ENCODE measurements around the gene FAM222B. TPM values are rescaled to one million over a fixed set of nuclear protein-coding genes. Genes with fewer than 3 reads are reported as not detected.

The FAM222B gene
- total and polyA plus RNA-seq, 9 of the 15 experiments (the other 6 are each of a cell fraction or from before 2014, with no cell fraction given): 4.0 to 34.6 (median 7.5) TPM

DNA sequence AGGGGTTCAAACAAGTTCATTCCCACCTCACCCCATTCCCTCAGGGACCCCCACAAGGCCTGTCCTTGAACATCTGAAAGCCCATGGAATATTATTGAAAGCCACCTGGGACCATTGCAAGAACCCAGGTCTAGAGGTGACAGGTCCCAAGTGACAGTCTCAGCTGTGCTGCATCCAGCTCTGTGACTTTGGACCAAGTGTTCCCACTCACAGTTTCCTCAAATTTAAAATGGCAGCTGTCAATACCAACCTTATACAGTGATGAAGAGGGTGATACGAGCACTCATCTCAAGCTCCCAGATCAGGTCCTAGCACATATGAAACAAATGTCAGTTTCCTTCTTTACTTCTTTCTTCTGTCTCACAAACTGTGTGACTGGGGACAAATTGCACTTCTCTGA, 21.4 kb upstream of the FAM222B start:
- BruUV-seq (replicated peaks): no TSS peak
- DNase-seq (ENCODE audit: extremely low read depth in 1 of 4, low spot score in 3 of 4) (no peak), FAIRE-seq (peak; percentile 51), ATAC-seq (no peak)
- Histone ChIP-seq H3K4me2 (ENCODE audit: insufficient read depth, low read length) (peak overlapping the region; percentile 51), H3K36me3 (ENCODE audit: control insufficient read depth, insufficient read depth, low read length) (peaks cover 21% of the 10 kb centered on the region), H2AFZ (ENCODE audit: low read depth, low read length) (0 out of 2 replicates have a peak overlapping the region, but pooled peaks have one; percentile 2), H3K4me3 (no peak overlapping the region), H3K9me1 (ENCODE audit: control insufficient read depth, insufficient read depth, low read length) (no peaks in the 10 kb centered on the region), H3K9ac (ENCODE audit: insufficient read depth in 1 of 2, low read depth in 2 of 2, low read length in 2 of 2) (peak overlapping the region; percentile 15 to 78; a peak in 3 of 4 replicates), H3K79me2 (ENCODE audit: control insufficient read depth, insufficient read depth, low read length) (peaks cover 56% of the 10 kb centered on the region), H3K4me1 (replicated peaks in 1 of 2; ENCODE audit: control insufficient read depth in 2 of 2, insufficient read depth in 2 of 2, low read length in 2 of 2) (peaks cover 71 to 72% of the 10 kb centered on the region in 2 experiments), H3K27me3 (ENCODE audit: control insufficient read depth in 2 of 2, insufficient read depth in 2 of 2, low read length in 2 of 2) (no peaks in the 10 kb centered on the region), H3K9me3 (replicated peaks; ENCODE audit: control insufficient read depth, insufficient read depth, low read depth, low read length) (no peaks in the 10 kb centered on the region), H4K20me1 (replicated peaks; ENCODE audit: control insufficient read depth, insufficient read depth, low read length) (no peaks in the 10 kb centered on the region), H3K27ac (ENCODE audit: extremely low read depth, low read depth, low read length) (peak overlapping the region; percentile 94)
- in situ Hi-C loops (cut with MboI) (no loop called here), intact Hi-C loops (cut with micrococcal nuclease) (loop anchor here (5.0 kb wide), 2 partner anchors 38 to 137 kb away; partner anchors contain the start of genes DHRS13, NEK8 and TLCD1)
- ChIA-PET POLR2A (interaction anchor here (0.8 to 1.6 kb wide), 7 partner anchors 8 to 100 kb away, joined by 3 to 4 read pairs (median 3); partner anchors contain the start of gene ERAL1), CTCF (ENCODE audit: low intra/inter-chr PET ratio) (interaction anchor here (0.7 kb wide), 1 partner anchor 60 kb away, joined by 4 read pairs; no protein-coding TSS in a partner anchor)
- 92% methylated on average over 1 of the region's 1 CpG for WGBS (ENCODE audit: insufficient coverage, low coverage, missing lambda C conversion rate)
- TF ChIP-seq ZNF507 (tag; conservative IDR thresholded peaks at IDR 0.05): no peak
- TF ChIP-seq, protein P1, sequence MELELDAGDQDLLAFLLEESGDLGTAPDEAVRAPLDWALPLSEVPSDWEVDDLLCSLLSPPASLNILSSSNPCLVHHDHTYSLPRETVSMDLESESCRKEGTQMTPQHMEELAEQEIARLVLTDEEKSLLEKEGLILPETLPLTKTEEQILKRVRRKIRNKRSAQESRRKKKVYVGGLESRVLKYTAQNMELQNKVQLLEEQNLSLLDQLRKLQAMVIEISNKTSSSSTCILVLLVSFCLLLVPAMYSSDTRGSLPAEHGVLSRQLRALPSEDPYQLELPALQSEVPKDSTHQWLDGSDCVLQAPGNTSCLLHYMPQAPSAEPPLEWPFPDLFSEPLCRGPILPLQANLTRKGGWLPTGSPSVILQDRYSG (tag; conservative IDR thresholded peaks at IDR 0.05; ENCODE audit: low read depth): no peak
- TF ChIP-seq, protein P2, sequence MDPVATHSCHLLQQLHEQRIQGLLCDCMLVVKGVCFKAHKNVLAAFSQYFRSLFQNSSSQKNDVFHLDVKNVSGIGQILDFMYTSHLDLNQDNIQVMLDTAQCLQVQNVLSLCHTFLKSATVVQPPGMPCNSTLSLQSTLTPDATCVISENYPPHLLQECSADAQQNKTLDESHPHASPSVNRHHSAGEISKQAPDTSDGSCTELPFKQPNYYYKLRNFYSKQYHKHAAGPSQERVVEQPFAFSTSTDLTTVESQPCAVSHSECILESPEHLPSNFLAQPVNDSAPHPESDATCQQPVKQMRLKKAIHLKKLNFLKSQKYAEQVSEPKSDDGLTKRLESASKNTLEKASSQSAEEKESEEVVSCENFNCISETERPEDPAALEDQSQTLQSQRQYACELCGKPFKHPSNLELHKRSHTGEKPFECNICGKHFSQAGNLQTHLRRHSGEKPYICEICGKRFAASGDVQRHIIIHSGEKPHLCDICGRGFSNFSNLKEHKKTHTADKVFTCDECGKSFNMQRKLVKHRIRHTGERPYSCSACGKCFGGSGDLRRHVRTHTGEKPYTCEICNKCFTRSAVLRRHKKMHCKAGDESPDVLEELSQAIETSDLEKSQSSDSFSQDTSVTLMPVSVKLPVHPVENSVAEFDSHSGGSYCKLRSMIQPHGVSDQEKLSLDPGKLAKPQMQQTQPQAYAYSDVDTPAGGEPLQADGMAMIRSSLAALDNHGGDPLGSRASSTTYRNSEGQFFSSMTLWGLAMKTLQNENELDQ (CRISPR knock-in tag; IDR thresholded peaks at IDR 0.05; ENCODE audit: borderline replicate concordance): no peak
- TF ChIP-seq GTF2E2 (tag; IDR thresholded peaks at IDR 0.05): no peak
- TF ChIP-seq, protein P3, sequence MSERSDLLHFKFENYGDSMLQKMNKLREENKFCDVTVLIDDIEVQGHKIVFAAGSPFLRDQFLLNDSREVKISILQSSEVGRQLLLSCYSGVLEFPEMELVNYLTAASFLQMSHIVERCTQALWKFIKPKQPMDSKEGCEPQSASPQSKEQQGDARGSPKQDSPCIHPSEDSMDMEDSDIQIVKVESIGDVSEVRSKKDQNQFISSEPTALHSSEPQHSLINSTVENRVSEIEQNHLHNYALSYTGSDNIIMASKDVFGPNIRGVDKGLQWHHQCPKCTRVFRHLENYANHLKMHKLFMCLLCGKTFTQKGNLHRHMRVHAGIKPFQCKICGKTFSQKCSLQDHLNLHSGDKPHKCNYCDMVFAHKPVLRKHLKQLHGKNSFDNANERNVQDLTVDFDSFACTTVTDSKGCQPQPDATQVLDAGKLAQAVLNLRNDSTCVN (CRISPR knock-in tag; IDR thresholded peaks at IDR 0.05): no peak
- TF ChIP-seq, protein P4, sequence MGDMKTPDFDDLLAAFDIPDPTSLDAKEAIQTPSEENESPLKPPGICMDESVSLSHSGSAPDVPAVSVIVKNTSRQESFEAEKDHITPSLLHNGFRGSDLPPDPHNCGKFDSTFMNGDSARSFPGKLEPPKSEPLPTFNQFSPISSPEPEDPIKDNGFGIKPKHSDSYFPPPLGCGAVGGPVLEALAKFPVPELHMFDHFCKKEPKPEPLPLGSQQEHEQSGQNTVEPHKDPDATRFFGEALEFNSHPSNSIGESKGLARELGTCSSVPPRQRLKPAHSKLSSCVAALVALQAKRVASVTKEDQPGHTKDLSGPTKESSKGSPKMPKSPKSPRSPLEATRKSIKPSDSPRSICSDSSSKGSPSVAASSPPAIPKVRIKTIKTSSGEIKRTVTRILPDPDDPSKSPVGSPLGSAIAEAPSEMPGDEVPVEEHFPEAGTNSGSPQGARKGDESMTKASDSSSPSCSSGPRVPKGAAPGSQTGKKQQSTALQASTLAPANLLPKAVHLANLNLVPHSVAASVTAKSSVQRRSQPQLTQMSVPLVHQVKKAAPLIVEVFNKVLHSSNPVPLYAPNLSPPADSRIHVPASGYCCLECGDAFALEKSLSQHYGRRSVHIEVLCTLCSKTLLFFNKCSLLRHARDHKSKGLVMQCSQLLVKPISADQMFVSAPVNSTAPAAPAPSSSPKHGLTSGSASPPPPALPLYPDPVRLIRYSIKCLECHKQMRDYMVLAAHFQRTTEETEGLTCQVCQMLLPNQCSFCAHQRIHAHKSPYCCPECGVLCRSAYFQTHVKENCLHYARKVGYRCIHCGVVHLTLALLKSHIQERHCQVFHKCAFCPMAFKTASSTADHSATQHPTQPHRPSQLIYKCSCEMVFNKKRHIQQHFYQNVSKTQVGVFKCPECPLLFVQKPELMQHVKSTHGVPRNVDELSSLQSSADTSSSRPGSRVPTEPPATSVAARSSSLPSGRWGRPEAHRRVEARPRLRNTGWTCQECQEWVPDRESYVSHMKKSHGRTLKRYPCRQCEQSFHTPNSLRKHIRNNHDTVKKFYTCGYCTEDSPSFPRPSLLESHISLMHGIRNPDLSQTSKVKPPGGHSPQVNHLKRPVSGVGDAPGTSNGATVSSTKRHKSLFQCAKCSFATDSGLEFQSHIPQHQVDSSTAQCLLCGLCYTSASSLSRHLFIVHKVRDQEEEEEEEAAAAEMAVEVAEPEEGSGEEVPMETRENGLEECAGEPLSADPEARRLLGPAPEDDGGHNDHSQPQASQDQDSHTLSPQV (IDR thresholded peaks at IDR 0.05): peak; percentile 75
- TF ChIP-seq, protein P5, sequence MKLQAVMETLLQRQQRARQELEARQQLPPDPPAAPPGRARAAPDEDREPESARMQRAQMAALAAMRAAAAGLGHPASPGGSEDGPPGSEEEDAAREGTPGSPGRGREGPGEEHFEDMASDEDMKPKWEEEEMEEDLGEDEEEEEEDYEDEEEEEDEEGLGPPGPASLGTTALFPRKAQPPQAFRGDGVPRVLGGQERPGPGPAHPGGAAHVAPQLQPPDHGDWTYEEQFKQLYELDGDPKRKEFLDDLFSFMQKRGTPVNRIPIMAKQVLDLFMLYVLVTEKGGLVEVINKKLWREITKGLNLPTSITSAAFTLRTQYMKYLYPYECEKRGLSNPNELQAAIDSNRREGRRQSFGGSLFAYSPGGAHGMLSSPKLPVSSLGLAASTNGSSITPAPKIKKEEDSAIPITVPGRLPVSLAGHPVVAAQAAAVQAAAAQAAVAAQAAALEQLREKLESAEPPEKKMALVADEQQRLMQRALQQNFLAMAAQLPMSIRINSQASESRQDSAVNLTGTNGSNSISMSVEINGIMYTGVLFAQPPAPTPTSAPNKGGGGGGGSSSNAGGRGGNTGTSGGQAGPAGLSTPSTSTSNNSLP (IDR thresholded peaks at IDR 0.05; ENCODE audit: borderline replicate concordance, low read depth, low read length): no peak
- TF ChIP-seq HIVEP1 (CRISPR knock-in tag; IDR thresholded peaks at IDR 0.05): no peak
- no peak for TF ChIP-seq FOXA1 (IDR thresholded peaks at IDR 0.05; ENCODE audit: borderline replicate concordance)
- no peak for TF ChIP-seq SOX6 (IDR thresholded peaks at IDR 0.05)
- TF ChIP-seq OTX1 (CRISPR knock-in tag; IDR thresholded peaks at IDR 0.05): no peak
- no peak for TF ChIP-seq MAFF (IDR thresholded peaks at IDR 0.05; ENCODE audit: low read length)

Data from K562 (cell line).